B cell (primary cell): ENCODE measurements around the gene BRICD5. TPM values are rescaled to one million over a fixed set of nuclear protein-coding genes. Genes with fewer than 3 reads are reported as not detected.

Experiments used
- ATAC-seq: fragments of 200-7000 bp; cut with Tn5 transposase; one replicate; pipeline ENCODE4 v1.10.0; 2021; ENCODE audit warnings: low read depth, mild to moderate bottlenecking, moderate number of reproducible peaks, moderate library complexity
- CTCF ChIA-PET: fragments of 350-600 bp; sonication (Branson Sonifier 250); formaldehyde crosslinking; loops from one replicate; lab custom pipeline; 2021; ENCODE audit warnings: antibody characterized with exemption, inconsistent platforms; lab: Charles Lee
- POLR2A ChIA-PET: fragments of 350-600 bp; sonication (Branson Sonifier 250); formaldehyde crosslinking; loops from one replicate; lab custom pipeline; 2021; ENCODE audit warnings: antibody characterized with exemption; lab: Charles Lee
- DNase-seq: peaks from one replicate; pipeline ENCODE4 v3.0.0; 2013
- H2AFZ ChIP-seq: 2 replicates; pipeline ENCODE4 v1.6.1; 2012; ENCODE audit warnings: mild to moderate bottlenecking, low read depth, low read length; ENCODE audit not compliant: insufficient read depth, poor library complexity, severe bottlenecking
- H3K27ac ChIP-seq, 2 donors: 1 replicate in 1 of 2; 2 replicates in 1 of 2; pipeline ENCODE4 v1.5.1; 2012 to 2013; ENCODE audit warnings: low read length in 2 of 2, mild to moderate bottlenecking in 2 of 2, moderate library complexity in 1 of 2
- H3K27me3 ChIP-seq, 4 experiments: fragments of 200-600 bp in 1 of 4; sonication (generic) in 1 of 4; replicated peaks in 1 of 4; 1 replicate in 2 of 4; 2 replicates in 2 of 4; pipeline versions ENCODE4 v1.6.1 to v1.7.0; 2013 to 2016; ENCODE audit warnings: low read length in 3 of 4, mild to moderate bottlenecking in 2 of 4, mixed read lengths in 1 of 4, moderate library complexity in 1 of 4; ENCODE audit not compliant: insufficient read depth in 4 of 4, control insufficient read depth in 3 of 4; ENCODE audit errors: control extremely low read depth in 1 of 4
- H3K36me3 ChIP-seq, 2 experiments: replicated peaks in 1 of 2; 1 replicate in 1 of 2; 2 replicates in 1 of 2; pipeline versions ENCODE4 v1.6.1 to v1.7.1; 2013; ENCODE audit warnings: low read length in 1 of 2; ENCODE audit not compliant: insufficient read depth in 2 of 2, control insufficient read depth in 1 of 2; ENCODE audit errors: control extremely low read depth in 1 of 2, extremely low read depth in 1 of 2
- H3K4me1 ChIP-seq, 2 donors: fragments of 200-600 bp in 1 of 2; sonication (generic) in 1 of 2; 1 replicate in 1 of 2; 2 replicates in 1 of 2; pipeline versions ENCODE4 v1.5.1 to v1.6.1; 2013 to 2017; ENCODE audit warnings: low read length in 2 of 2; ENCODE audit not compliant: control insufficient read depth in 2 of 2, insufficient read depth in 2 of 2
- H3K4me2 ChIP-seq: replicated peaks from 2 replicates; pipeline ENCODE3; 2012; ENCODE audit warnings: mild to moderate bottlenecking, low read depth, low read length; ENCODE audit not compliant: poor library complexity, severe bottlenecking
- H3K4me3 ChIP-seq, 5 experiments: fragments of 200-600 bp in 1 of 5; sonication (generic) in 1 of 5; 1 replicate in 3 of 5; 2 replicates in 2 of 5; pipeline versions ENCODE4 v1.5.1 to v1.7.0; 2011 to 2016; ENCODE audit warnings: low read length in 4 of 5, mild to moderate bottlenecking in 4 of 5, low read depth in 2 of 5, control low read depth in 1 of 5, moderate library complexity in 1 of 5; ENCODE audit not compliant: insufficient read depth in 1 of 5; ENCODE audit errors: control extremely low read depth in 1 of 5, extremely low read depth in 1 of 5
- H3K79me2 ChIP-seq: fragments of 200-600 bp; sonication (generic); one replicate; pipeline ENCODE4 v1.6.0; 2016; ENCODE audit warnings: low read length; ENCODE audit not compliant: control insufficient read depth, insufficient read depth
- H3K9ac ChIP-seq: fragments of 200-600 bp; sonication (generic); 2 replicates; pipeline ENCODE4 v1.6.1; 2017; ENCODE audit warnings: mild to moderate bottlenecking, low read length, moderate library complexity
- H3K9me3 ChIP-seq, 3 donors: one replicate each; pipeline versions ENCODE4 v1.6.1 to v1.7.1; 2013; ENCODE audit warnings: low read length in 2 of 3; ENCODE audit not compliant: control insufficient read depth in 2 of 3, insufficient read depth in 1 of 3; ENCODE audit errors: control extremely low read depth in 1 of 3
- H4K20me1 ChIP-seq: 2 replicates; pipeline ENCODE4 v1.6.0; 2012; ENCODE audit warnings: mild to moderate bottlenecking, low read length; ENCODE audit not compliant: insufficient read depth, control insufficient read depth, poor library complexity, severe bottlenecking
- H3K27ac Mint-ChIP-seq: one replicate; pipeline ENCODE4 v1.8.0; 2021; ENCODE audit warnings: mixed read lengths
- H3K27me3 Mint-ChIP-seq: one replicate; pipeline ENCODE4 v1.8.0; 2021; ENCODE audit warnings: mixed read lengths
- H3K4me1 Mint-ChIP-seq: one replicate; pipeline ENCODE4 v1.8.0; 2021; ENCODE audit warnings: mixed read lengths
- H3K4me3 Mint-ChIP-seq: one replicate; pipeline ENCODE4 v1.8.0; 2021; ENCODE audit warnings: mixed read lengths
- H3K9me3 Mint-ChIP-seq: one replicate; pipeline ENCODE4 v1.8.0; 2022; ENCODE audit warnings: mixed read lengths; ENCODE audit not compliant: insufficient read depth
- EZH2 ChIP-seq: IDR thresholded peaks from 2 replicates; pipeline ENCODE4 v1.6.1; 2012; ENCODE audit warnings: borderline replicate concordance, low read depth, mild to moderate bottlenecking, moderate library complexity, low read length; ENCODE audit not compliant: insufficient read depth, poor library complexity, severe bottlenecking
- WGBS: methylation state at CpG from one replicate; pipeline ENCODE4 v1.1.5; 2013; ENCODE audit warnings: missing lambda C conversion rate; ENCODE audit not compliant: insufficient coverage; 5-methylcytosine and 5-hydroxymethylcytosine counted together
- intact Hi-C: fragments of 100-400 bp; cut with micrococcal nuclease; formaldehyde crosslinking; loops from one replicate; pipeline ENCODE4 v1.10.0; 2022
- polyA plus RNA-seq: library from polyadenylated mRNA; depleted of rRNA; stranded (reverse); fragments of >200 nt; gene quantifications from 2 replicates; pipeline ENCODE4 v1.2.3, GENCODE V29; 2012
- total RNA-seq, 2 donors: library from RNA; stranded (reverse); fragments of 120-200 nt in 1 of 2; gene quantifications; 1 replicate in 1 of 2; 2 replicates in 1 of 2; pipeline versions ENCODE4 v1.2.3 to v1.2.4, GENCODE V29; 2013 to 2022
- TF ChIP-seq, protein P1 (sequence below): fragments of 200-600 bp; IDR thresholded peaks from one replicate; pipeline ENCODE4 v1.8.0; 2022; ENCODE audit warnings: antibody characterized with exemption, mild to moderate bottlenecking

Gene BRICD5
- total and polyA plus RNA-seq, 2 donors (not counting 1 experiment from before 2014, with no cell fraction given), result 11.9 to 18.3 TPM

DNA sequence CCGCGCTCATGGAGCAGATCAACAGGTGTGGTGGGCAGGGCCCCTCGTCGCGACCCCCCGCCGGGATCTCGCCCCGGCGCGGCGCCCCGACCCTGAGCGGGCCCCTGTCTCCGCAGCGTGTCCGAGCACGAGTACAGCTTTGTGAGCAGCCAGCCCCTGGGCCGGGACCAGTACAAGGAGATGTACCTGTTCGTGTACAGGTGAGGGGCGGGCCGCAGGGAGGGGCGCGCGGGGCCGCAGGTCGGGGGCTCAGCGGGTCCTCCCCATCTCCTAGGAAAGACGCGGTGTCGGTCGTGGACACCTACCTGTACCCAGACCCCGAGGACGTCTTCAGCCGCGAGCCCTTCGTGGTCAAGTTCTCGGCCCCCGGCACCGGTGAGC lies 26.4 kb upstream of the BRICD5 start:
- POLR2A ChIA-PET, result interaction anchor here (1.4 kb wide), 1 partner anchor 15 kb away, joined by 4 read pairs; the partner anchor contains the start of gene ECI1

More for the DNA sequence above, 26.4 kb upstream of the BRICD5 start:
- Histone ChIP-seq H3K4me2 (peak overlapping the region; percentile 37), H4K20me1 (peaks cover 10% of the 10 kb centered on the region), H3K27me3 (peaks cover 0 to 27% (median 11%) of the 10 kb centered on the region in 4 experiments), H3K79me2 (no peaks in the 10 kb centered on the region), H3K36me3 (peaks cover 0 to 32% of the 10 kb centered on the region in 2 experiments), H3K9me3 (peaks cover 0 to 5% (median 0%) of the 10 kb centered on the region in 3 donors), H3K27ac (no peak overlapping the region), H3K9ac (no peak overlapping the region), H3K4me3 (no peak overlapping the region), H2AFZ (no peak overlapping the region), H3K4me1 (peaks cover 12 to 15% of the 10 kb centered on the region in 2 donors)
- peaks cover 1% of the 10 kb centered on the region for H3K4me1 Mint-ChIP-seq
- H3K27ac Mint-ChIP-seq, result no peak overlapping the region
- ATAC-seq, result no peak
- no peak for DNase-seq
- intact Hi-C loops, result no loop called here
- TF ChIP-seq, protein P1, sequence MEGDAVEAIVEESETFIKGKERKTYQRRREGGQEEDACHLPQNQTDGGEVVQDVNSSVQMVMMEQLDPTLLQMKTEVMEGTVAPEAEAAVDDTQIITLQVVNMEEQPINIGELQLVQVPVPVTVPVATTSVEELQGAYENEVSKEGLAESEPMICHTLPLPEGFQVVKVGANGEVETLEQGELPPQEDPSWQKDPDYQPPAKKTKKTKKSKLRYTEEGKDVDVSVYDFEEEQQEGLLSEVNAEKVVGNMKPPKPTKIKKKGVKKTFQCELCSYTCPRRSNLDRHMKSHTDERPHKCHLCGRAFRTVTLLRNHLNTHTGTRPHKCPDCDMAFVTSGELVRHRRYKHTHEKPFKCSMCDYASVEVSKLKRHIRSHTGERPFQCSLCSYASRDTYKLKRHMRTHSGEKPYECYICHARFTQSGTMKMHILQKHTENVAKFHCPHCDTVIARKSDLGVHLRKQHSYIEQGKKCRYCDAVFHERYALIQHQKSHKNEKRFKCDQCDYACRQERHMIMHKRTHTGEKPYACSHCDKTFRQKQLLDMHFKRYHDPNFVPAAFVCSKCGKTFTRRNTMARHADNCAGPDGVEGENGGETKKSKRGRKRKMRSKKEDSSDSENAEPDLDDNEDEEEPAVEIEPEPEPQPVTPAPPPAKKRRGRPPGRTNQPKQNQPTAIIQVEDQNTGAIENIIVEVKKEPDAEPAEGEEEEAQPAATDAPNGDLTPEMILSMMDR, result no peak
- peak; percentile 90 for TF ChIP-seq EZH2
- CTCF ChIA-PET, result no interaction called here
- 15% methylated on average over 40 of the region's 40 CpGs for WGBS
- H3K9me3 Mint-ChIP-seq, result no peaks in the 10 kb centered on the region
- H3K4me3 Mint-ChIP-seq, result no peak overlapping the region
- H3K27me3 Mint-ChIP-seq, result peaks cover 3% of the 10 kb centered on the region
